HEK293 (cell line): ENCODE measurements around the gene MPC2.

Experiments used
- IKZF3 ChIP-seq: fragments of 450-650 bp; IDR thresholded peaks from 2 replicates; pipeline ENCODE4 v1.5.0; 2018; ENCODE audit warnings: missing biosample characterization, mild to moderate bottlenecking, missing genetic modification characterization, moderate library complexity
- KLF16 ChIP-seq: fragments of 450-650 bp; formaldehyde crosslinking; IDR thresholded peaks from 2 replicates; pipeline ENCODE4 v1.5.1; 2017; ENCODE audit warnings: missing biosample characterization, missing genetic modification characterization
- MYNN ChIP-seq: fragments of 450-650 bp; formaldehyde crosslinking; IDR thresholded peaks from 2 replicates; pipeline ENCODE4 v1.5.1; 2016; ENCODE audit warnings: missing biosample characterization, missing genetic modification characterization, borderline replicate concordance
- ZNF248 ChIP-seq: fragments of 450-650 bp; formaldehyde crosslinking; IDR thresholded peaks from 2 replicates; pipeline ENCODE4 v1.5.1; 2017; ENCODE audit warnings: missing biosample characterization, missing genetic modification characterization
- ZNF292 ChIP-seq: fragments of 450-650 bp; formaldehyde crosslinking; IDR thresholded peaks from 2 replicates; pipeline ENCODE4 v1.5.1; 2016; ENCODE audit warnings: low read depth, missing biosample characterization, missing genetic modification characterization, borderline replicate concordance
- ZNF350 ChIP-seq: fragments of 450-650 bp; formaldehyde crosslinking; IDR thresholded peaks from 2 replicates; pipeline ENCODE4 v1.5.0; 2017; ENCODE audit warnings: missing biosample characterization, mild to moderate bottlenecking, missing genetic modification characterization
- ZNF621 ChIP-seq: fragments of 450-650 bp; formaldehyde crosslinking; IDR thresholded peaks from 2 replicates; pipeline ENCODE4 v1.5.1; 2017; ENCODE audit warnings: missing biosample characterization, missing genetic modification characterization
- ZNF670 ChIP-seq: fragments of 450-650 bp; formaldehyde crosslinking; IDR thresholded peaks from 2 replicates; pipeline ENCODE4 v1.5.1; 2016; ENCODE audit warnings: missing biosample characterization, missing genetic modification characterization, low read depth
- ZNF76 ChIP-seq: fragments of 450-650 bp; formaldehyde crosslinking; IDR thresholded peaks from 2 replicates; pipeline ENCODE4; 2016; ENCODE audit warnings: low read depth, missing biosample characterization, missing genetic modification characterization, borderline replicate concordance
- ZNF777 ChIP-seq: fragments of 450-650 bp; formaldehyde crosslinking; IDR thresholded peaks from 2 replicates; pipeline ENCODE4 v1.5.1; 2017; ENCODE audit warnings: missing biosample characterization, missing genetic modification characterization, borderline replicate concordance
- TF ChIP-seq, protein P1 (sequence below): fragments of 450-650 bp; formaldehyde crosslinking; IDR thresholded peaks from 2 replicates; pipeline ENCODE4 v1.5.1; 2017; ENCODE audit warnings: missing biosample characterization, missing genetic modification characterization
- TF ChIP-seq, protein P2 (sequence below): fragments of 450-650 bp; formaldehyde crosslinking; IDR thresholded peaks from 2 replicates; pipeline ENCODE4 v1.5.1; 2016; ENCODE audit warnings: missing biosample characterization, missing genetic modification characterization
- TF ChIP-seq, protein P3 (sequence below): fragments of 450-650 bp; formaldehyde crosslinking; IDR thresholded peaks from 2 replicates; pipeline ENCODE4 v1.5.1; 2016; ENCODE audit warnings: missing biosample characterization, missing genetic modification characterization
- TF ChIP-seq, protein P4 (sequence below): fragments of 450-650 bp; formaldehyde crosslinking; IDR thresholded peaks from 2 replicates; pipeline ENCODE4 v1.5.1; 2016; ENCODE audit warnings: missing biosample characterization, missing genetic modification characterization

DNA sequence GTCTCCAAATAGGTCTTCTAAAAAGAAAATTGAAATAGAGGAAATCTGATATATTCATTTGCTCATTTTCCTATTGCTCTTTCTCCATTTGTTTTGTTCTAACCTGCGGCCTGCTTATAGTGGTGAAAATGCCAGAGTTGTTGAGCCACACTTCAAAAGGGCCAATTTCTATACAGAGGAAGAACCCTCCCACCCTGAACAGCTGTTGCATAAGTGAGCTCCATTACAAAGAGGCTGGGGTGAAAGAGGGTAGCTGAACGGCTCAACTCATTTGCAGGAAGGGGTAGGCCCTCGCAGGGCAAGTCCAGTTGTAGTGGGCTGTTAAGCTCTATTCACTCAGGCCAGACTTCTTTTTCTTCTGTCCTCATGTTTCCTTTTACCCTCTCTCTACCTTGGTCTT is 31.7 kb downstream of the MPC2 start:
- no peak for TF ChIP-seq IKZF3 (tag by site-specific recombination)
- TF ChIP-seq KLF16 (tag by site-specific recombination): no peak
- TF ChIP-seq ZNF621 (tag by site-specific recombination): no peak
- no peak for TF ChIP-seq ZNF76 (tag by site-specific recombination)
- TF ChIP-seq, protein P1, sequence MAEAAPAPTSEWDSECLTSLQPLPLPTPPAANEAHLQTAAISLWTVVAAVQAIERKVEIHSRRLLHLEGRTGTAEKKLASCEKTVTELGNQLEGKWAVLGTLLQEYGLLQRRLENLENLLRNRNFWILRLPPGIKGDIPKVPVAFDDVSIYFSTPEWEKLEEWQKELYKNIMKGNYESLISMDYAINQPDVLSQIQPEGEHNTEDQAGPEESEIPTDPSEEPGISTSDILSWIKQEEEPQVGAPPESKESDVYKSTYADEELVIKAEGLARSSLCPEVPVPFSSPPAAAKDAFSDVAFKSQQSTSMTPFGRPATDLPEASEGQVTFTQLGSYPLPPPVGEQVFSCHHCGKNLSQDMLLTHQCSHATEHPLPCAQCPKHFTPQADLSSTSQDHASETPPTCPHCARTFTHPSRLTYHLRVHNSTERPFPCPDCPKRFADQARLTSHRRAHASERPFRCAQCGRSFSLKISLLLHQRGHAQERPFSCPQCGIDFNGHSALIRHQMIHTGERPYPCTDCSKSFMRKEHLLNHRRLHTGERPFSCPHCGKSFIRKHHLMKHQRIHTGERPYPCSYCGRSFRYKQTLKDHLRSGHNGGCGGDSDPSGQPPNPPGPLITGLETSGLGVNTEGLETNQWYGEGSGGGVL (tag by site-specific recombination): no peak
- no peak for TF ChIP-seq ZNF670 (tag by site-specific recombination)
- no peak for TF ChIP-seq ZNF248 (tag by site-specific recombination)
- TF ChIP-seq, protein P2, sequence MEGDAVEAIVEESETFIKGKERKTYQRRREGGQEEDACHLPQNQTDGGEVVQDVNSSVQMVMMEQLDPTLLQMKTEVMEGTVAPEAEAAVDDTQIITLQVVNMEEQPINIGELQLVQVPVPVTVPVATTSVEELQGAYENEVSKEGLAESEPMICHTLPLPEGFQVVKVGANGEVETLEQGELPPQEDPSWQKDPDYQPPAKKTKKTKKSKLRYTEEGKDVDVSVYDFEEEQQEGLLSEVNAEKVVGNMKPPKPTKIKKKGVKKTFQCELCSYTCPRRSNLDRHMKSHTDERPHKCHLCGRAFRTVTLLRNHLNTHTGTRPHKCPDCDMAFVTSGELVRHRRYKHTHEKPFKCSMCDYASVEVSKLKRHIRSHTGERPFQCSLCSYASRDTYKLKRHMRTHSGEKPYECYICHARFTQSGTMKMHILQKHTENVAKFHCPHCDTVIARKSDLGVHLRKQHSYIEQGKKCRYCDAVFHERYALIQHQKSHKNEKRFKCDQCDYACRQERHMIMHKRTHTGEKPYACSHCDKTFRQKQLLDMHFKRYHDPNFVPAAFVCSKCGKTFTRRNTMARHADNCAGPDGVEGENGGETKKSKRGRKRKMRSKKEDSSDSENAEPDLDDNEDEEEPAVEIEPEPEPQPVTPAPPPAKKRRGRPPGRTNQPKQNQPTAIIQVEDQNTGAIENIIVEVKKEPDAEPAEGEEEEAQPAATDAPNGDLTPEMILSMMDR (tag by site-specific recombination): no peak
- TF ChIP-seq ZNF777 (tag by site-specific recombination): no peak
- TF ChIP-seq MYNN (tag by site-specific recombination): no peak
- TF ChIP-seq, protein P3, sequence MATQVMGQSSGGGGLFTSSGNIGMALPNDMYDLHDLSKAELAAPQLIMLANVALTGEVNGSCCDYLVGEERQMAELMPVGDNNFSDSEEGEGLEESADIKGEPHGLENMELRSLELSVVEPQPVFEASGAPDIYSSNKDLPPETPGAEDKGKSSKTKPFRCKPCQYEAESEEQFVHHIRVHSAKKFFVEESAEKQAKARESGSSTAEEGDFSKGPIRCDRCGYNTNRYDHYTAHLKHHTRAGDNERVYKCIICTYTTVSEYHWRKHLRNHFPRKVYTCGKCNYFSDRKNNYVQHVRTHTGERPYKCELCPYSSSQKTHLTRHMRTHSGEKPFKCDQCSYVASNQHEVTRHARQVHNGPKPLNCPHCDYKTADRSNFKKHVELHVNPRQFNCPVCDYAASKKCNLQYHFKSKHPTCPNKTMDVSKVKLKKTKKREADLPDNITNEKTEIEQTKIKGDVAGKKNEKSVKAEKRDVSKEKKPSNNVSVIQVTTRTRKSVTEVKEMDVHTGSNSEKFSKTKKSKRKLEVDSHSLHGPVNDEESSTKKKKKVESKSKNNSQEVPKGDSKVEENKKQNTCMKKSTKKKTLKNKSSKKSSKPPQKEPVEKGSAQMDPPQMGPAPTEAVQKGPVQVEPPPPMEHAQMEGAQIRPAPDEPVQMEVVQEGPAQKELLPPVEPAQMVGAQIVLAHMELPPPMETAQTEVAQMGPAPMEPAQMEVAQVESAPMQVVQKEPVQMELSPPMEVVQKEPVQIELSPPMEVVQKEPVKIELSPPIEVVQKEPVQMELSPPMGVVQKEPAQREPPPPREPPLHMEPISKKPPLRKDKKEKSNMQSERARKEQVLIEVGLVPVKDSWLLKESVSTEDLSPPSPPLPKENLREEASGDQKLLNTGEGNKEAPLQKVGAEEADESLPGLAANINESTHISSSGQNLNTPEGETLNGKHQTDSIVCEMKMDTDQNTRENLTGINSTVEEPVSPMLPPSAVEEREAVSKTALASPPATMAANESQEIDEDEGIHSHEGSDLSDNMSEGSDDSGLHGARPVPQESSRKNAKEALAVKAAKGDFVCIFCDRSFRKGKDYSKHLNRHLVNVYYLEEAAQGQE (tag by site-specific recombination): no peak
- no peak for TF ChIP-seq ZNF350 (tag by site-specific recombination)
- TF ChIP-seq, protein P4, sequence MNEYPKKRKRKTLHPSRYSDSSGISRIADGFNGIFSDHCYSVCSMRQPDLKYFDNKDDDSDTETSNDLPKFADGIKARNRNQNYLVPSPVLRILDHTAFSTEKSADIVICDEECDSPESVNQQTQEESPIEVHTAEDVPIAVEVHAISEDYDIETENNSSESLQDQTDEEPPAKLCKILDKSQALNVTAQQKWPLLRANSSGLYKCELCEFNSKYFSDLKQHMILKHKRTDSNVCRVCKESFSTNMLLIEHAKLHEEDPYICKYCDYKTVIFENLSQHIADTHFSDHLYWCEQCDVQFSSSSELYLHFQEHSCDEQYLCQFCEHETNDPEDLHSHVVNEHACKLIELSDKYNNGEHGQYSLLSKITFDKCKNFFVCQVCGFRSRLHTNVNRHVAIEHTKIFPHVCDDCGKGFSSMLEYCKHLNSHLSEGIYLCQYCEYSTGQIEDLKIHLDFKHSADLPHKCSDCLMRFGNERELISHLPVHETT (tag by site-specific recombination): no peak
- TF ChIP-seq ZNF292 (tag by site-specific recombination): no peak
